ENCODE measurements around the gene CTSF. TPM values are rescaled to one million over a fixed set of nuclear protein-coding genes. Genes with fewer than 3 reads are reported as not detected.

CTSF gene
- total and polyA plus RNA-seq, 2 donors (not counting 1 experiment from before 2014, with no cell fraction given) = 16.6 to 20.9 TPM

DNA sequence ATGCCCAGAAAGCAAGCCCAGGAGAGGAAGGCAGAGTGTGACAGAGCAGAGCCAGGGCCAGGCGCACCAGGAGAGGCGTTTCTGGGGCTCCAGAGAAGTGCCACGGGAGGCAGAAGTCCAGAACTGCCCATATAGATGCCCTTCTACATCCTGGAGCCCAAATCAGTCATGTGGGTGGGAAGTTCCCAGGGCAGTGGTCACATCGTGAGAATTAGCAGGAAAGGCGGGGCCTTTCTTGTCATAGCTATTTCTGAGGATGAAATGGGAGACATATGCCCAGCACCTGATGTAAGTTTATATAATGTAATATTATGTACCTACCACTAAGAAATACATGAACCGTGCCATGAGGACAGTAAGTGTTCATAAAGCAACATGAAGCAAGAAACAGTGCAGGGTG lies 35.6 kb downstream of the CTSF start:
- no peak overlapping the region for H3K27ac Mint-ChIP-seq
- DNase-seq (no peak), ATAC-seq (ENCODE audit: low read depth) (no peak)
- H3K27me3 Mint-ChIP-seq = no peaks in the 10 kb centered on the region
- H3K4me3 ChIP-seq (ENCODE audit: control extremely low read depth in 1 of 5, extremely low read depth in 1 of 5, insufficient read depth in 1 of 5, low read depth in 2 of 5, low read length in 4 of 5) = no peak overlapping the region
- H3K9me3 Mint-ChIP-seq (ENCODE audit: insufficient read depth) = no peaks in the 10 kb centered on the region
- H3K79me2 ChIP-seq (ENCODE audit: control insufficient read depth, insufficient read depth, low read length) = no peaks in the 10 kb centered on the region
- no peaks in the 10 kb centered on the region for H3K4me1 Mint-ChIP-seq
- H2AFZ ChIP-seq (ENCODE audit: insufficient read depth, low read depth, low read length, poor library complexity, severe bottlenecking) = no peak overlapping the region
- H4K20me1 ChIP-seq (ENCODE audit: control insufficient read depth, insufficient read depth, low read length, poor library complexity, severe bottlenecking) = no peaks in the 10 kb centered on the region
- H3K27me3 ChIP-seq (replicated peaks in 1 of 4; ENCODE audit: control extremely low read depth in 1 of 4, control insufficient read depth in 3 of 4, insufficient read depth in 4 of 4, low read length in 3 of 4) = no peaks in the 10 kb centered on the region
- H3K9ac ChIP-seq (ENCODE audit: low read length) = no peak overlapping the region
- no peaks in the 10 kb centered on the region for H3K9me3 ChIP-seq (ENCODE audit: control extremely low read depth in 1 of 3, control insufficient read depth in 2 of 3, insufficient read depth in 1 of 3, low read length in 2 of 3)
- H3K4me3 Mint-ChIP-seq = no peak overlapping the region
- no peaks in the 10 kb centered on the region for H3K4me1 ChIP-seq (ENCODE audit: control insufficient read depth in 2 of 2, insufficient read depth in 2 of 2, low read length in 2 of 2)
- no peak for TF ChIP-seq EZH2 (IDR thresholded peaks at IDR 0.05; ENCODE audit: borderline replicate concordance, insufficient read depth, low read depth, low read length, poor library complexity, severe bottlenecking)
- TF ChIP-seq, protein P1, sequence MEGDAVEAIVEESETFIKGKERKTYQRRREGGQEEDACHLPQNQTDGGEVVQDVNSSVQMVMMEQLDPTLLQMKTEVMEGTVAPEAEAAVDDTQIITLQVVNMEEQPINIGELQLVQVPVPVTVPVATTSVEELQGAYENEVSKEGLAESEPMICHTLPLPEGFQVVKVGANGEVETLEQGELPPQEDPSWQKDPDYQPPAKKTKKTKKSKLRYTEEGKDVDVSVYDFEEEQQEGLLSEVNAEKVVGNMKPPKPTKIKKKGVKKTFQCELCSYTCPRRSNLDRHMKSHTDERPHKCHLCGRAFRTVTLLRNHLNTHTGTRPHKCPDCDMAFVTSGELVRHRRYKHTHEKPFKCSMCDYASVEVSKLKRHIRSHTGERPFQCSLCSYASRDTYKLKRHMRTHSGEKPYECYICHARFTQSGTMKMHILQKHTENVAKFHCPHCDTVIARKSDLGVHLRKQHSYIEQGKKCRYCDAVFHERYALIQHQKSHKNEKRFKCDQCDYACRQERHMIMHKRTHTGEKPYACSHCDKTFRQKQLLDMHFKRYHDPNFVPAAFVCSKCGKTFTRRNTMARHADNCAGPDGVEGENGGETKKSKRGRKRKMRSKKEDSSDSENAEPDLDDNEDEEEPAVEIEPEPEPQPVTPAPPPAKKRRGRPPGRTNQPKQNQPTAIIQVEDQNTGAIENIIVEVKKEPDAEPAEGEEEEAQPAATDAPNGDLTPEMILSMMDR (IDR thresholded peaks at IDR 0.05) = no peak
- intact Hi-C loops (cut with micrococcal nuclease) = no loop called here
- 95% methylated on average over 3 of the region's 6 CpGs for WGBS (ENCODE audit: insufficient coverage)
- no peak overlapping the region for H3K4me2 ChIP-seq (replicated peaks; ENCODE audit: low read depth, low read length, poor library complexity, severe bottlenecking)
- H3K36me3 ChIP-seq (replicated peaks in 1 of 2; ENCODE audit: control extremely low read depth in 1 of 2, control insufficient read depth in 1 of 2, extremely low read depth in 1 of 2, insufficient read depth in 2 of 2, low read length in 1 of 2) = peaks cover 1 to 18% of the 10 kb centered on the region in 2 experiments
- CTCF ChIA-PET = no interaction called here
- H3K27ac ChIP-seq (ENCODE audit: low read length in 2 of 2) = no peak overlapping the region
- POLR2A ChIA-PET = no interaction called here

DNA sequence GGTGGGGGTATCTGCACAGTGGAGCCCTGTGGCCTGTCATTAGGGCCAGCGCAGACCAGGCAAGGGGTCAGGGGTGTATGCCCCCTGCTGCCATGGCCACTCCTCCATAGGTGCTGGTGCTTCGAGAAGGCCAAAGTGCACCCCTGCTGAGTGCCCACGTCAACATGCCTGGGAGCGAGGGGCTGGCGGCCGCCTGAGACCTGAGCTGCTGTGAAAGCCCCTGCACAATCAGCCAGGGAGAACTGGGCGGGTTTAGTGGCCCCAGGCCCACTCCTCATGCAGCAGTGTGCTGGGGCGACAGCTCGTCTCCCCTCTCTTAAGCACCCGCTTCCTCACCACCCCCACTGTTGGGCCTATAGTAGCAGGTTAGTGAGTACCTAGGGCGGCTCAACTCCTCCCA lies 36.6 kb downstream of the CTSF start:
- ChIA-PET POLR2A (no interaction called here), CTCF (no interaction called here)
- no peak overlapping the region for H3K4me3 Mint-ChIP-seq
- Histone ChIP-seq H3K36me3 (replicated peaks in 1 of 2; ENCODE audit: control extremely low read depth in 1 of 2, control insufficient read depth in 1 of 2, extremely low read depth in 1 of 2, insufficient read depth in 2 of 2, low read length in 1 of 2) (peaks cover 1 to 14% of the 10 kb centered on the region in 2 experiments), H3K27me3 (replicated peaks in 1 of 4; ENCODE audit: control extremely low read depth in 1 of 4, control insufficient read depth in 3 of 4, insufficient read depth in 4 of 4, low read length in 3 of 4) (no peaks in the 10 kb centered on the region), H2AFZ (ENCODE audit: insufficient read depth, low read depth, low read length, poor library complexity, severe bottlenecking) (no peak overlapping the region), H3K4me1 (ENCODE audit: control insufficient read depth in 2 of 2, insufficient read depth in 2 of 2, low read length in 2 of 2) (no peaks in the 10 kb centered on the region), H3K4me2 (replicated peaks; ENCODE audit: low read depth, low read length, poor library complexity, severe bottlenecking) (no peak overlapping the region), H3K9ac (ENCODE audit: low read length) (no peak overlapping the region), H3K4me3 (ENCODE audit: control extremely low read depth in 1 of 5, extremely low read depth in 1 of 5, insufficient read depth in 1 of 5, low read depth in 2 of 5, low read length in 4 of 5) (no peak overlapping the region), H4K20me1 (ENCODE audit: control insufficient read depth, insufficient read depth, low read length, poor library complexity, severe bottlenecking) (no peaks in the 10 kb centered on the region), H3K27ac (ENCODE audit: low read length in 2 of 2) (no peak overlapping the region), H3K79me2 (ENCODE audit: control insufficient read depth, insufficient read depth, low read length) (no peaks in the 10 kb centered on the region), H3K9me3 (ENCODE audit: control extremely low read depth in 1 of 3, control insufficient read depth in 2 of 3, insufficient read depth in 1 of 3, low read length in 2 of 3) (no peaks in the 10 kb centered on the region)
- ATAC-seq (ENCODE audit: low read depth) (no peak), DNase-seq (no peak)
- no peaks in the 10 kb centered on the region for H3K9me3 Mint-ChIP-seq (ENCODE audit: insufficient read depth)
- no peaks in the 10 kb centered on the region for H3K4me1 Mint-ChIP-seq
- WGBS (ENCODE audit: insufficient coverage) = 96% methylated on average over 10 of the region's 11 CpGs
- intact Hi-C loops (cut with micrococcal nuclease) = no loop called here
- H3K27me3 Mint-ChIP-seq = no peaks in the 10 kb centered on the region
- TF ChIP-seq EZH2 (IDR thresholded peaks at IDR 0.05; ENCODE audit: borderline replicate concordance, insufficient read depth, low read depth, low read length, poor library complexity, severe bottlenecking) = no peak
- TF ChIP-seq, protein P1 (IDR thresholded peaks at IDR 0.05) = no peak
- no peak overlapping the region for H3K27ac Mint-ChIP-seq
